GM21723 (cell line): ENCODE results near the gene PEX1.
"Not testable (repeated sequence)": the region's sequence is repeated elsewhere in the genome, so short reads cannot be mapped to it uniquely, and the experiment has no call there.

Experiments used
- ATAC-seq: cut with Tn5 transposase; IDR thresholded peaks from one replicate; pipeline ENCODE4 v1.9.1; 2021; ENCODE audit warnings: mild to moderate bottlenecking, moderate library complexity; ENCODE audit not compliant: unreplicated experiment

PEX1 gene

DNA sequence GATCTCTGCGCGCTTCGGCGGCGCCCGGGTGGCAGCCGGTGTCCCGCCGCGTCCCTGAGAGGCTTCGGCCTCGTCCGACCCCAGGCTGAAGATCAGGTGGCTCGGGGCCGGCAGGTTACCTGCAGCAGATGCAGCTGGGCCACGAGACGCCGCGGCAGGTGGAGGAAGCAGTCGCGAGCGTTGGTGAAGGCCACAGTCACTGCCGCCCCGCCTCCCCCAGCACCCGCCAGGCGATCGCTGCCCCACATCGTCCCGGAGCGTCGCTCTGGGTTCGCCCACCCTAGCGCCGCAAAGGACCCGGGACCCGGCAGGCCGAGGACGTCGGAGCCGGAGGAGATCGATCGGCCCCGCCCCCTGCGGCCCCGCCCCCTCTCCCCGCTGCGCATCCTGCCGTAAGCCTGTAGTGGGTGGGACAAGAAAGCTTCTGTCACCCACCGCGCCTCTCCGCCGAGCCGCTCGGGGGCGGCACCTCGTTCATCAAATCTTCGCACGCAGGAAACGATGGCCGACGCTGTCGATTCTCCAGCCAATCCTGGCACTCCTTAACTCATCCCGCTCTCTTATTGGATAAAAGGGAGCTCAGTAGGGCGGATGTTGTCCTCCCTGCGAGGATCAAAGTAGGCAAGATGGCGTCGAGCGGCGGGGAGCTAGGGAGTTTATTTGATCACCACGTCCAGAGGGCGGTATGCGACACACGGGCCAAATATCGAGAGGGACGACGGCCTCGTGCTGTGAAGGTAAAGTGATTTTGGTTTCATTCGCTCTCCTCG, at the start of gene PEX1, which contains the start of gene RBM48:
PEX1 (minus strand) TSS at position 333 of the 770 bp plus-strand sequence; CDS start at position 248, 85 bp downstream.
RBM48 (plus strand) TSS at position 608 of the 770 bp plus-strand sequence; CDS start at position 627, 19 bp downstream.
- peak; percentile 94 for ATAC-seq

DNA sequence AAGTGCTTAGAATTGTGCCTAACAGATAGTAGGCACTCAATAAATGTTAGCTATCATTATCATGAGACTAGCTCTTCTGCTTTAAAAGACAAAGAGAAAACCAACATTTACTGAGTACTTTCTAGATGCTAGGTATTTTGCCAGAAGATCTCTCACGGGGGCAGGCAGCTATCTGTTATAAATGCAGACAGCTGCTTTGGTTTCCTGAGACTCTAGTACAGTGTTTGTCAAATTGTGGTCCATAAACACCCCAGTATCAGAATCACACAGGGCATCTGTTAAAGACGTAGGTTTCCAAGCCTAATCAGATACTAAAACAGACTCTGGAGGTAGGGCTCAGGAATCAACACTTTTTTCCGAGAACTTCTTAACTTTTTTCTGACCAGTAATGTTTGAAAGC, 48.0 kb upstream of the PEX1 start:
- no peak for ATAC-seq

DNA sequence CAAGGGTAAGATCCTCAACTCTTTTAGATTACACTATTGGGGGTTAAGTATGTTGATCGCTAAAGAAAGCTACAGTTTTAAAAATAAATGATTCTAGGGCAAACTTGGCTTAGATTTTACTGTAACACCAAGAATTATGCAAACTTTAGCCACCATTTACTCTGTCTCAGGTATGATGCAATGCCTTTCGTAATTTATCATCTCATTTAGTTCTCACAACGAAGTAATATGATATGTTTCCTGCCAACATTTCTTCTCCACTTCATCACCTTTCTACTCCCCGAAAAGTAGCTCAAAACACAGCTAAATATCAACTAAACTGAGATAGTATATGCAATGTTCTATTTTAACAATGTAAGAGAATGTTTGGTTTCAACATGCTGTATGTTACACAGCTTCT, 40.8 kb upstream of the PEX1 start:
- ATAC-seq: no peak

DNA sequence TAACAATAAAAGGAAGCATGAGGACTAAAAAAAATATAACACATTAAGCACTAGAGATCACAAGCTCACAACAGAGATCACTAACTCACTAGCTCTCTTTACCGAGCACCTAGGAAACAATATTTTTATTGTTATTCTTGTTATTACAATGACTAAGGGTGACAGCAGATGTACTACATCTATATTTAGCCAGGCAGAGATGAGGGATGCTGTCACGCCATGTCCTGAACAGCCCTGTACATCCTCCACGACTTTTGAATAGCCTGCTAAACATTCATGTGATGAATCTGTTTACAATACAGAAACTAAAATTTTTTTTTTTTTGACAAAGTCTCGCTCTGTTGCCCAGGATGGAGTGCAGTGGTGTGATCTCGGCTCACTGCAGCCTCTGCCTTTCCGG, 39.1 kb upstream of the PEX1 start:
- no peak for ATAC-seq

DNA sequence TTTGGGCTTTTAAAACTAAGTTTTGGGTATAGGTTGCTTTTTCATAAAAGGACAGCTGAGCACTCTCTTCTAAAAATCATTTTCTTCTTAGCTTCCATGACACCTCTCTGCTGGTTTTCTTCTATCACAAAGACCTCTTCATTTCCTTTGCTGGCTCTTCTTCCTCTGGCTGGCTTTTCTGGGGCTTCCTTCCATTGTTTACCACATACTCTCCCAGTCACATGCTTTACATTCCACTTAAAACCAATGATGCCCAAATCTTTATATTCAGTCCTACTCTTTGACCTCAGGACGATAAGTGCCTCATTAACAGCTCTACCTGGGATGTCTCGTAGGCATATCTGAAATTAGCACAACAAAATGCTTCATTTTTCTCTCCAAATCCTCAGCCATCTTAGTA, 35.0 kb upstream of the PEX1 start:
- ATAC-seq: no peak

DNA sequence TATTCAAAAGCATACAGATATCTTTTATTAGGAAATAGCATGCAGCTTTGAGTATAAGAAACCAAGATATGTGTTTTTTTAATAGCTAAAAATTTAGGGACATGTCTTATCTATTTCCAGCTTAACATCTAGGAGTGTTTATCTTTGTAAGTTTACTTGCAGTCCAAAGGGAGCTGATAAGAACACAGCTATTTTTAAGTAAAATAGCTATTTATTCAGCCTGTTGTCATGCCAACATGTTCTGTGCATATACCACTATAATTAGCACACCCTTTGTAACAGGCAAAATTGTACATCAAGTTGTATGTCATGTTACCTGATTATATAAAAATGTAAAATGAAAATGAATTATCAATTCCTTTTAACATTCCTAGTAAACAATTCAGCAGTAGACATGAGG, 32.3 kb upstream of the PEX1 start:
- no peak for ATAC-seq

DNA sequence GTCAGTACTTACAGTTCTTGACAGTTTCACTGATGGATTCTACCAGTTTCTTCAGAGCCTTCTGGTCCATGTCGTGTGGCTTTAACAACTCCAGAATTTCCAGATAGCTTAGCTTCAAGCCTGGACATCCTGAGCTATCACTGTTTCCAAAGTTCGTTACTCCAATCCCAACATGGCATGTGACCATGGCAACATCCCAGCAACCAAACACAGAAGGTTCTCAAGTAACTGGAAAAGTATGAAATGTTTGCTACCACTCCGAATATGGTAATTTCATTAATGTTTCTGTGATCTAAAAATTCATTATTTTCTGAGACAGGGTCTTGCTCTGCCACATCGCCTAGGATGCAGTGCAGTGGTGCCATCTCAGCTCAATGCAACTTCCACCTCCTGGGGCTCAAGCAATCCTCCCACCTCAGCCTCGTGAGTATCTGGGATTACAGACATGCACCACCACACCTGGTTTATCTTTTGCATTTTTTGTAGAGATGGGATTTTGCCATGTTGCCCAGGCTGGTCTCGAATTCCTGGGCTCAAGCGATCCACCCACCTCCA, 29.6 kb upstream of the PEX1 start:
- ATAC-seq: no peak

DNA sequence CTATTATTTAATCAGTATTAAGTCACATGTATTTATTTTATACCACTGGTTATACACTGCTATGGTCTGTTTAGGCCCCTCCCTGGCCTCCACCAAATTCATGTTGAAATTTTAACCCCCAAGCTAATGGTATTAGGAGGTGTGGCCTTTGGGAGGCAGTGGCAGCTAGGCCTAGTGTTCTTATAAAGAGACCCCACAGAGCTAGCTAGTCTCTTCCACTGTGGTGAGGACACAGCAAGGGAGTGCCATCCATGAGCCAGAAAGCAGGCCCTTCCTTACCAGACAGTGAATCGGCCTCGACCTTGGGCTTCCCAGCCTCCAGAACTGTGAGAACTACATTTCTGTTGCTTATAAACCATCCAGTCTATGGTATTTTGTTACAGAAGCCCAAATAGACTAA, 28.9 kb upstream of the PEX1 start:
- ATAC-seq: no peak

DNA sequence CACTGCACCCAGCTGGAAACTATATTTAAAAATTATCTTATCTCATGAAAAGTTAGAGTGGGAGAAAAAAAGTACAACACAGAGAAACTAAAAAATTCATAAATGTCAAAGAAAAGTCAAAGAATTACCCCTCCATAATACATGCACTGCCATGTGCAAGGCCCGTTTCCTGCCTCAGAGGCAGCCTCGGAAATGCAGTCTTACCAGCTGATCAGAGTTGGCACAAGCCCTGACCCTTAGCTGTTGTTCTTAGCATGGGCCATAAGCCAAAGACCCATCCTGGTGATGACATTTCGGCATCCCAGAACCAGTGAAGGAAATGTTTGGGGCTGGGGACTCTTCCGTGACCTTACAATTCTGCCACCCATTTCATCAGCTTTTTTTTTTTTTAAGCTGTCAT, 21.9 kb upstream of the PEX1 start:
- no peak for ATAC-seq

DNA sequence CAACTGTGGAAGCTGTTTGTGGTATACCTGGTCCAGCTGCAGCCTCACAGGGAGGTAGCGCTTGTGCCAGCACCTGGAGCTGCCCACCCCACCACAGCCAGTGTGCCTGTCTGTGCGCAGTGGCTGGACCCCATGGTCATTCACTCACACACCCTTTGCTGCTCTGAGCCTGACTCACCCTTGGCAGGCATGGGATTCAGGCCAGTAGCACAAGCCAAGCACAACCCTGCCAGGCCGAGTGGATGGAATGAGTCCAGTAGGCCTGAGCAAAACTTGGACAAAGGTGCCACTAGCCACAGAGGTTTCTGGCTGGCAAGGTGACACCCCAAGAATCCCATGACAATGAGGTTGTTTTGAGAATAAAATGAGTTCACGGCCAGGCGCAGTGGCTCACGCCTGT, 19.3 kb upstream of the PEX1 start:
- no peak for ATAC-seq

DNA sequence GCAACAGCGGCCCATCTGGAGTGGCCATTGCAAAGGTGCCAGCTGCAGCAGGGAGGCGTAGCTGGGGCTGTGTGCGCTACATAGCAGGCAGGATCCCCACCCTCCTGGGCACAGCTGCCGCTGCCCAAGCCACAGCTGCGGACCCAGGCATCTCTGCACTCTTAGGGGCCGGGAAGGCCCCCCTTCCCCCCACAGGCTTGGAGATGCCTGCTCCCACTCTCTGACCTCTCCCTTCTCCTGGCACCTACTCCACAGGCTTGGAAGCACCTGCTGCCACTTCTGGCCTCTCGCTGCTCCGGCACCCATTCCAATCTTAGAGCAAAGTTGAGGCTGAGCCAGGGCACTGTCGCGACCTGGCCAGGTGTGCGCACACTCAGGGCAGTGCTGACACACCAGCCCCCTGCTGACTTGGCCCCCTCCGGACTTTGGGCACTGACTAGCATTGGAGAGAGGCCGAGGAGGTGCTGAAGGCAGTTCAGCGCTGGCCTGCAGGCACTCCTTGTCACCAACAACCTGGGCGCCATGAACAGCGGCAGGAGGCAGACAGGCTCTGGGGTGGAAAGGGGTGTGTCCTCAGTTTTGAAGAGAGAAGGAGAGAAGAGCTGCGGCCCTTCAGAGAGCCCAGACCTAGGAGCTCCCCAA, 18.7 kb upstream of the PEX1 start:
- ATAC-seq: no peak

DNA sequence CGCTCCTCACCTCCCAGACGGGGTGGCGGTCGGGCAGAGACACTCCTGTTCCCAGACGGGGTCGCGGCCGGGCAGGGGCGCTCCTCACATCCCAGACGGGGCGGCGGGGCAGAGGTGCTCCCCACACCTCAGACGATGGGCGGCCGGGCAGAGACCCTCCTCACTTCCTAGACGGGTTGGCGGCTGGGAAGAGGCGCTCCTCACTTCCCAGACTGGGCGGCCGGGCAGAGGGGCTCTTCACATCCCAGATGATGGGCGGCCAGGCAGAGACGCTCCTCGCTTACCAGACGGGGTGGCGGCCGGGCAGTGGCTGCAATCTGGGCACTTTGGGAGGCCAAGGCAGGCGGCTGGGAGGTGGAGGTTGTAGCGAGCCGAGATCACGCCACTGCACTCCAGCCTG, 16.8 kb upstream of the PEX1 start:
- ATAC-seq: not testable (repeated sequence)

DNA sequence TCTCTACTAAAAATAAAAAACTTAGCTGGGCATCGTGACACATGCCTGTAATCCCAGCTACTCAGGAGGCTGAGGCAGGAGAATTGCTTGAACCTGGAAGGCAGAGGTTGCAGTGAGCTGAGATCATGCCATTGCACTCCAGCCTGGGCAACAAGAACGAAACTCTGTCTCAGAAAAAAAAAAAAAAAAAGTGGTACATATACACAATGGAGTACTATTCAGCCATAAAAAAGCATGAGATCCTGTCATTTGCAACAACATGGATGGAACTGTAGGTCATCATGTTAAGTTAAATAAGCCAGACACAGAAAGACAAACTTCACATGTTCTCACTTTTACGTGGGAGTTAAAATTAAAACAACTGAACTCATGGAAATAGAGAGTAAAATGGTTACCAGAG, 15.2 kb upstream of the PEX1 start:
- not testable (repeated sequence) for ATAC-seq

DNA sequence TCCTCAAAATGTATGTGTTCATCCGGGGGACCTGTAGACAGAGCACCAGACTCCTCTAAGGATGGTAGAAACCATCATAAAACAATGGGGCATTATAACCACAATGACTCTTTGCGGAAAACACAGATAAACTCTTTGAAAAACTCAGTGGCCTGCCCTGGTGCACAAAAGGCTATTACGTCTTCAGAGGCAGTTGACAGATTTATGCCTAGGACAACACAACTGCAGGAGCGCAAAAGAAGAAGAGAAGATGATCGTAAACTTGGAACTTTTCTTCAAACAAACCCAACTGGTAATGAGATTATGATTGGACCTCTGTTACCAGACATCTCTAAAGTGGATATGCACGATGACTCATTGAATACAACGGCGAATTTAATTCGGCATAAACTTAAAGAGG, 6.3 kb upstream of the PEX1 start:
- no peak for ATAC-seq

DNA sequence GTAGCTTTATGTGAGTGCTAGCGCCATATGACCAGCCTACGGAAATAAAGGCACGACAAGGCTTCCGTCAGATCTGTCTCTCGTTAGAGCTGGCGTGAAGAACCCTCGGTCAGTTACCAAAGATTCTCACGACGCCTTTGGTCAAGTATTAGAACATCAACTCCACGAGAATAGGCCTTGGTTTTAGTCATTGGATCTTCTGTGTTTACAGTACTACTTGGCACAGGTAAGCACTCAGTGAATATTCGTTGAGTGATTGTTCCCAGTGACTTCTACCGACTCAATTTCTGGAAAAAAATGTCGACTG, 591 bp upstream of the PEX1 start:
- ATAC-seq: peak; percentile 9

DNA sequence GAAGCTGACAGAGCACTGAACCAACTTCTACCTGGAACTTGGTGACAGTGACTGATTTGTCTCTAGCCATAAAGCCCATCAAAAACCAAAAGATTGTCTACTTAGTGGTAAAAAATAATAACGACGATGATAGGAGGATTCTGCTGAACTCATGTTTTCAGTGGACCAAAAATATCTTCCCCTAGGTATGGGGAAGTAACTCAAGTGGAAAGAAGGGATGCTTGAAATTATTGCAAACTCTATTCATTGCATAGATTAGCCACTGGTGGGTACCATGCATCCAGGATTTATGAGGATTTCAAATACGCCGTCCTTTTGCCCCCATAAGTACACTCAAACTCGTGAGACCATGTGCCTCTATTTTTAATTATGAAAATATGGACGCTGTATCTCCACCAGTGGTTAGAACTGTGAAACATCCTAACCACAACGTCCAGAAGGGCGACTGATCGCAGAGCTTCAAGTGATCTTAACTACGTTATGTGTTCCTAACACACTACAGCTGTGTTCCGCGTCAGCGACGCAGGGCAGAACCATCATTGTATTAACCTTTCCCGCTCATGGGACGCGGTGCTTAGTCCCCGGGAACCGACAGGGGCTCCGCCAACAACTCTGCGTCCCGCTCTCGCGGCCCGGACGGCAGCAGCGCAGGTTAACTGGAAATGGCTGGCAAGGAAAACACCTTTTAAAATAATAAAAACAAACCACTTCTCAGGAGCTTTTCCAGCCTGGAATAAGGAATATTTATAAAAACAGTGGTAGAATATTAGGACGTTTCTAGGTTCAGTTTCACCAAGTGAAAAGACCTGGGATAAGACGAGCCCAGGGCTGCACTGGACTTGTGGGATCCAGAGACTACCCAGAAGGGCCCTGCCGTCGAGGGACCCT, 776 bp downstream of the PEX1 start:
- peak; percentile 40 for ATAC-seq

DNA sequence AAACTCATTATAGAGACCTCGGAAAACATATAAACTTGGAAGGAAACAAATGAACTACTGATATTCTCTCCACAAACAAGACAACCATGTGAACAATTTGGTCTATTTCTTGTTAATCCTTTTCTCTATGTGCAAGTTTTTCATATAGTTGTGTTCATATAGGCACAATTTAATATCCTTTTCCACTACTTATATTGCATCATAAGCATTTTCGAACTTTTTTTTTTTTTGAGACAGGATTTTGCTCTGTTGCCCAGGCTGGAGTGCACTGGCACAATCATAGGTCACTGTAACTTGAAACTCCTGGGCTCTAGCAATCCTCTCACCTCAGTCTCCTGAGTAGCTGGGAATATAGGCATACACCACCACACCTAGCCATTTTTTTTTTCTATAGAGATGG, 5.2 kb downstream of the PEX1 start:
- no peak for ATAC-seq

DNA sequence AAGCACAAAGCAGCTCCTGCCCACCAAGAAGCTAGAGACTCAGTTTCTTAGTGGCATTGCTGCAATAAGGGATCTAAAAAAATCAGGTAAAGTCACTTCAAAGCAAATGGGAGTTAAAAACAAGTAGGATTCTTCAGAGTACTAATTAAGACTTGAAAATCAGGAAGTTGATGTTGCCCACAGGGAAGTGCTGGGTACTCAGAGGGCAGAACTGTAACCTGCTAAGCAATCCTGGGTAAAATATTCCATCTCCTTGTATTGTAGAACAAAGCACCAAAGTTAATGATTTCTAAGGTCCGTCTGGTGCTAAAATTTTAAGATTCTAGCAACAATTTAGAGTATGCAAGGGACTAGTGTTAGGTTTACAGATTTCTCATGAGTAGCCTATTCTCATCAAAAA, 8.3 kb downstream of the PEX1 start:
- ATAC-seq: no peak

DNA sequence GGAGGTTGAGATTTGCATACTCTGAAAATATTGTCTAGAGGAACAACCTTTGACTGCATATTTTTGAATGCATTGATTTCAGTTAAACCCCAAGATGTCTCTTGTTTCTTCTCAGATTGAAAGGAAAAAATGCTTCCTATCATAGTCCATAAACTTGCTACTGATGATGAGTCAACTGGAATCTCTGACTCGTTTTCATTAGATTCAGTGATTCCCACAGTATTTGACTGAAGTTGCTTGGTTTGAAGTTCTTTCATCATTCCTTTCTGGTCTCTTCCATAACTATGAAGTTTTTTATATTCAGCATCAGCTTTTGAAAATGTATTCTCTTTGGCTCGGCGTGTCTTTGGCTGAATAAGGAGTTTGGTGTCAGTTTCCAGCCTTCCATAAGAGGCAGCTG, 10.7 kb downstream of the PEX1 start:
- ATAC-seq: no peak

DNA sequence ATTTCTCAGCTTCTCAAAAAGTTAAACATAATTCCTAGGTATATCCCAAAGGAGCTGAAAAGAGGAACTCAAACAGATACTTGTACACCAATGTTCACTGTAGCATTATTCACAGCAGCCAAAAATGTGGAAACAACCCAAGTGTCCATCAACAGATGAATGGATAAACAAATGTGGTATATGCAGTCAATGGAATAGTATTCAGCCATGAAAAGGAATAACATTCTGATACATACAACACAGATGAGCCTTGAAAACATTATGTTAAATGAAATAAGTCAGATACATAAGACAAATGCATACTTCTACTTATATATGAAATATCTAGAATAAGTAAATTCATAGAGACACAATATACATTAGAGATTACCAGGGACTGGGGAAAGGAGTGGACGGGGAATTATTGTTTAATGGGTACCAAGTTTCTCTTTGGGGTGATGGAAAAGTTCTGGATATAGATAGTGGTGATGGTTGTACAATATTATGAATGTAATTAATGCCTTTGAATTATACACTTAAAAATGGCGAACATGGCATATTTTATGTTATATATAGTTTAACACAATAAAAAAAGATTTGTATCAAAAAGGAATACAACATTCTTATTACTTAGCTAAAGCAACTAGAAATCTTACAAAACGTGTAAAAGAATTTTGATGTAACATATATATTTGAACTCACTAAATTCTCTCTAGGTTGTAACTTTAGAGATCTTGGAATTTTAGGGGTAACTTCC, 15.0 kb downstream of the PEX1 start:
- ATAC-seq: no peak

DNA sequence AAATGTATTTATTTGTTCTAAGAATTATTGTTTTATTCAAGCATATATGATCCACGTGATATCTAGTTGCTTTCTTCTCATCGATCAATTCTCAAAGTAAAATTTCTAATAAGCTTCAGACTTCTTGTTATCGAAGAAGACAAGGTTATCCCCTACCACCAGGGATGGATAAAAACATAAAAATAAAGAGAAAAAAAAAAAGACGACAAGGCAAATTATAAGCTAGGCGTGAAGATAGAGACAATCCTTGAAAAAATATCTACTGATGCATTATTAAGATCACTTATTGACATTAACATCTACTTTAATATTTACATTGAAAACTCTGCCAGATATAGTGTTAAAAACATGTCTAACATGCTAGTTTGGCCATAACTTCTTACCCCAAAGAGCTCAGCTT, 19.4 kb downstream of the PEX1 start:
- no peak for ATAC-seq
